Mesendoderm (in vitro differentiated cells): Measurements from ENCODE around the gene ZNF580.

ENCODE experiments used
- DNase-seq: peaks from one replicate; pipeline ENCODE4 v3.0.0; 2013
- H2AK5ac ChIP-seq: 2 replicates; pipeline ENCODE4 v1.6.1; 2013; ENCODE audit warnings: low read length, inconsistent platforms
- H2BK120ac ChIP-seq: 2 replicates; pipeline ENCODE4 v1.6.1; 2013; ENCODE audit warnings: low read depth, mild to moderate bottlenecking, low read length, moderate library complexity, mixed read lengths
- H2BK15ac ChIP-seq: replicated peaks from 2 replicates; pipeline ENCODE4 v1.6.1; 2013; ENCODE audit warnings: low read depth, mild to moderate bottlenecking, moderate library complexity
- H2BK5ac ChIP-seq: 2 replicates; pipeline ENCODE4 v1.6.1; 2013; ENCODE audit warnings: low read length, inconsistent platforms
- H3K18ac ChIP-seq: 2 replicates; pipeline ENCODE4 v1.6.1; 2013; ENCODE audit warnings: mild to moderate bottlenecking, low read length, mixed read lengths
- H3K23ac ChIP-seq: one replicate; pipeline ENCODE4 v1.6.1; 2013; ENCODE audit warnings: low read length
- H3K27ac ChIP-seq: 2 replicates; pipeline ENCODE4 v1.5.1; 2013; ENCODE audit warnings: low read depth, mild to moderate bottlenecking, inconsistent platforms, low read length, moderate library complexity
- H3K27me3 ChIP-seq: 2 replicates; pipeline ENCODE4 v1.6.1; 2013; ENCODE audit warnings: low read length, control low read depth, mild to moderate bottlenecking, inconsistent platforms; ENCODE audit not compliant: insufficient read depth, poor library complexity
- H3K36me3 ChIP-seq: 2 replicates; pipeline ENCODE4 v1.6.1; 2013; ENCODE audit warnings: low read length, inconsistent platforms; ENCODE audit not compliant: control insufficient read depth, insufficient read depth
- H3K4ac ChIP-seq: one replicate; pipeline ENCODE4 v1.6.1; 2013; ENCODE audit warnings: low read depth, mild to moderate bottlenecking, low read length, moderate library complexity
- H3K4me1 ChIP-seq: 2 replicates; pipeline ENCODE4 v1.6.1; 2013; ENCODE audit warnings: low read depth, low read length, inconsistent platforms; ENCODE audit not compliant: control insufficient read depth
- H3K4me2 ChIP-seq: 2 replicates; pipeline ENCODE4 v1.6.1; 2013; ENCODE audit warnings: low read length
- H3K4me3 ChIP-seq: 2 replicates; pipeline ENCODE4 v1.5.1; 2013; ENCODE audit warnings: mild to moderate bottlenecking, low read length
- H3K56ac ChIP-seq: one replicate; pipeline ENCODE4 v1.6.1; 2013; ENCODE audit warnings: low read length
- H3K79me1 ChIP-seq: 2 replicates; pipeline ENCODE4 v1.6.1; 2013; ENCODE audit warnings: low read length, inconsistent platforms
- H3K79me2 ChIP-seq: 2 replicates; pipeline ENCODE4 v1.6.1; 2013; ENCODE audit warnings: mild to moderate bottlenecking, low read length; ENCODE audit not compliant: control insufficient read depth, insufficient read depth
- H3K9ac ChIP-seq: 2 replicates; pipeline ENCODE4 v1.6.1; 2013; ENCODE audit warnings: low read length, inconsistent platforms
- H4K5ac ChIP-seq: one replicate; pipeline ENCODE4 v1.6.1; 2013; ENCODE audit warnings: low read length
- H4K8ac ChIP-seq: one replicate; pipeline ENCODE4 v1.6.1; 2013; ENCODE audit warnings: low read depth, mild to moderate bottlenecking, control low read depth, low read length, moderate library complexity
- WGBS: extraction: QIAGEN DNeasy Blood & Tissue Kit; methylation state at CpG from one replicate; pipeline ENCODE4 v1.1.7; 2013; ENCODE audit warnings: low lambda C conversion rate, missing lambda C conversion rate; ENCODE audit not compliant: insufficient coverage; ENCODE audit errors: extremely low coverage; 5-methylcytosine and 5-hydroxymethylcytosine counted together

Gene ZNF580

DNA sequence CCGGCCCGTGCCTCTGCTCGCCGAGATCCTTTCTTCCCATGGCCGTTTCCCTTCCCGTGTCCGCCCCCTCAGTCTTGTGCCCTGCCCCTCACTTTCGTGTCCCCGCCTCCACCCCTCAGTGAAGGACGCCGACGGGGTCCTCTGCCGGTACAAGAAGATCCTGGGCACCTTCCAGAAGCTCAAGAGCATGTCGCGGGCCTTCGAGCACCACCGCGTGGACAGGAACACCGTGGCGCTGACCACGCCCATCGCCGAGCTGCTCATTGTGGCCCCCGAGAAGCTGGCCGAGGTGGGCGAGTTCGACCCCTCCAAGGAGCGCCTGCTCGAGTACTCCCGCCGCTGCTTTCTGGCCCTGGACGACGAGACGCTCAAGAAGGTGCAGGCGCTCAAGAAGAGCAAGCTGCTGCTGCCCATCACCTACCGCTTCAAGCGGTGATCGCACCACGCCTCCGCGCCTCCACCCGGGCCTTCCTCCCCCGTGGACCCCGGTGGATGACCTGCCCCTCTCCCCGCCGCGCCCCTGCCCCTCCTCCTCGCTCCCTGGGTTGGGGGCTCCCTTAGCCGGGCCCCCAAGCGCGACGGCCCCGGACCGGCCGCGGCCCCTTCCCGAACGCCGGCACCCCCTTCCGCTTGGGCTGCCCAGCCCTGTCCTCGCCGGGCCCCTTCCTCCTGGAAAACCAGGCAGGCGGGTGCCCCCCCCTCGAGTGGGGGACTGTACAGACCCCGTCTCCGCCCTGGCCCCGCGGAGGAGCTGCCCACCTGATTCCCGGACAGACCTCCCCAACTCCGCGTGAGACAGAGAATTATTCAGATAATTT, 11.7 kb downstream of the ZNF580 start:
- Histone ChIP-seq H4K5ac (no peak overlapping the region), H3K79me2 (peaks cover 21% of the 10 kb centered on the region), H2AK5ac (no peak overlapping the region), H3K27me3 (no peaks in the 10 kb centered on the region), H3K23ac (no peak overlapping the region), H2BK5ac (no peak overlapping the region), H3K36me3 (no peaks in the 10 kb centered on the region), H3K18ac (no peak overlapping the region), H3K4me2 (no peak overlapping the region), H3K4me1 (peaks cover 4% of the 10 kb centered on the region), H4K8ac (peak overlapping the region; percentile 7), H2BK120ac (no peak overlapping the region), H3K4me3 (no peak overlapping the region), H3K56ac (peak overlapping the region; percentile 71), H3K4ac (peak overlapping the region; percentile 17), H3K79me1 (no peaks in the 10 kb centered on the region), H3K27ac (no peak overlapping the region), H2BK15ac (no peak overlapping the region), H3K9ac (peak overlapping the region; percentile 53)
- no peak for DNase-seq
- WGBS, result no CpG with 5 or more reads among the region's 71 CpGs

DNA sequence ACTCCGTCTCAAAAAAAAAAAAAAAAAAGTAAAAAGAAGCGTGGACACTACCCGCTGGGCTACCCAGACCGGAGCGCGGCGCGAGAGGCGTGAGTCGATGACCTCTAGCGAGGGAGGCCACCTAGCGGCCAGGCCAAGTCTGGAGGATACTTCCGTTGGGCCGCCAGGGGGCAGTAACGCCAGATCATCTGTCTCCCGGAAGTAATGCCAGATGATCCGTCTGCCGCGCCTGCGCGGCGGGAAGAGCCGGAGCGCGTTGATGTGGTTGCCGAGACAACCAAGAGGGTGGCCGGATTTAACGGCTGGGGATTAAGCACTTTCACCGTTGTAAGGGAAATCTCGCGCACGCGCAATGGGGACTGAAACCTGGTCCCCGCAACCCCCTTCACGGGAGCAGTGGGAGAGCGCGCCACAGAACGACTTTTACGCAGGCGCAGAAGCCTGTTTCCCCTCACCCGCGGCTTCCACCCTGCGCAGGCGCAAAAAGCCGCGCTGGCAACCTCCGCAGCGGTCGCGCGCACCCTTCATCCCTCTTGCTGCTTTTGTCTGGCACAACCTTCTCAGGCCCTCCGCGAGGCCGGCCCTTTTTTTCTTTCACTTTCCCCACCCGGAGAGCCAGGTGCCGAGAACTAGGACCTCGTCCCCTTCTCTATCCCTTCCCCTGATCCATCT, 13.0 kb downstream of the ZNF580 start:
- Histone ChIP-seq H3K79me1 (no peaks in the 10 kb centered on the region), H3K4ac (peak overlapping the region; percentile 82), H3K4me1 (peaks cover 4% of the 10 kb centered on the region), H3K79me2 (peaks cover 34% of the 10 kb centered on the region), H2BK120ac (no peak overlapping the region), H4K8ac (no peak overlapping the region), H3K4me2 (peak overlapping the region; percentile 77), H3K18ac (peak overlapping the region; percentile 35), H2BK15ac (no peak overlapping the region), H3K4me3 (peak overlapping the region; percentile 81), H3K27ac (peak overlapping the region; percentile 85), H3K27me3 (no peaks in the 10 kb centered on the region), H4K5ac (no peak overlapping the region), H3K56ac (peak overlapping the region; percentile 92), H3K23ac (no peak overlapping the region), H3K9ac (peak overlapping the region; percentile 99), H2AK5ac (no peak overlapping the region), H2BK5ac (peak overlapping the region; percentile 79), H3K36me3 (no peaks in the 10 kb centered on the region)
- no CpG with 5 or more reads among the region's 57 CpGs for WGBS
- DNase-seq, result peak; percentile 99

DNA sequence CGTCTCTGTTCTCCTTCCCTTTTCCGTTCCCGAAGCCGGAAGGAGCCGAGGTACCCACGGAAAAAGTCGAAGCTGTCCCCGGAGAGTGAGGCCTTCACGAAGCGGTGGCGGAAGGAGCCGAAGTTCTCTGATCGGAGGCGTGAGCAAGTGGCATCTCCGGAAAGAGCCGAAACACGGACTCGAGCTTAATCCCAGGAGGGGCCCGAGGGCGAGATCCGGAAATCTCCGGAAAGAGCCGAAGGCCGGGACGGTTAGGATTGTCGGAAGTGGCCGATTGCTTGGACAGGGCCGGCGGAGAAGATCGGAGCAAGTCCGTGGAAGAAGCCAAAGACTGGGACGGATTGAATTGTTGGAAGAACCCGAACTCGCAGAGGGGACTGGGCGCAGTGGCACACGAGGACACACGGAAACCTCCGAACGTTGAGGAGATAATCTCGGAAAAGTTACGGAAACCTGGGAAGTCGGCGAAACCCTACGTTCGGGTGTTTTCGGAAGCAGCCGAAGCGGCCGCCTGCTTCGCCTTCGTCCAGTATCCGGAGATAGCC, 13.6 kb downstream of the ZNF580 start:
- Histone ChIP-seq H3K27ac (peak overlapping the region; percentile 88), H3K4me1 (peaks cover 4% of the 10 kb centered on the region), H3K79me2 (peaks cover 40% of the 10 kb centered on the region), H3K4ac (no peak overlapping the region), H3K9ac (peak overlapping the region; percentile 99), H3K4me3 (peak overlapping the region; percentile 81), H3K4me2 (peak overlapping the region; percentile 82), H2BK5ac (peak overlapping the region; percentile 98), H2BK120ac (no peak overlapping the region), H3K36me3 (no peaks in the 10 kb centered on the region), H3K79me1 (no peaks in the 10 kb centered on the region), H4K5ac (peak overlapping the region; percentile 68), H3K56ac (peak overlapping the region; percentile 98), H3K27me3 (no peaks in the 10 kb centered on the region), H2AK5ac (no peak overlapping the region), H4K8ac (no peak overlapping the region), H3K23ac (peak overlapping the region; percentile 48), H2BK15ac (no peak overlapping the region), H3K18ac (peak overlapping the region; percentile 47)
- no CpG with 5 or more reads among the region's 52 CpGs for WGBS
- peak; percentile 100 for DNase-seq

GRCh38 chr19:55654868-55655647, 14.3 kb downstream of the ZNF580 start, which contains the start of gene U2AF2:
U2AF2 (plus strand) TSS chr19:55655035; CDS start chr19:55655105, 70 bp downstream.
- Histone ChIP-seq H2BK5ac (peak within 1 kb of the TSS; percentile 98), H4K8ac (peak within 1 kb of the TSS; percentile 56), H3K56ac (peak within 1 kb of the TSS; percentile 98), H3K4me1 (peaks cover 4% of the 10 kb centered on the region), H3K4ac (peak within 1 kb of the TSS; percentile 98), H4K5ac (peak within 1 kb of the TSS; percentile 68), H3K27ac (peak within 1 kb of the TSS; percentile 96), H3K79me1 (no peaks in the 10 kb centered on the region), H2BK15ac (no peak within 1 kb of the TSS), H3K23ac (peak within 1 kb of the TSS; percentile 48), H3K27me3 (no peaks in the 10 kb centered on the region), H3K4me3 (peak within 1 kb of the TSS; percentile 81), H3K9ac (peak within 1 kb of the TSS; percentile 99), H3K79me2 (peaks cover 47% of the 10 kb centered on the region), H3K36me3 (no peaks in the 10 kb centered on the region), H2AK5ac (no peak within 1 kb of the TSS), H2BK120ac (peak within 1 kb of the TSS; percentile 84), H3K18ac (peak within 1 kb of the TSS; percentile 96), H3K4me2 (peak within 1 kb of the TSS; percentile 85)
- WGBS, result no CpG with 5 or more reads among the region's 95 CpGs
- peak; percentile 92 for DNase-seq

DNA sequence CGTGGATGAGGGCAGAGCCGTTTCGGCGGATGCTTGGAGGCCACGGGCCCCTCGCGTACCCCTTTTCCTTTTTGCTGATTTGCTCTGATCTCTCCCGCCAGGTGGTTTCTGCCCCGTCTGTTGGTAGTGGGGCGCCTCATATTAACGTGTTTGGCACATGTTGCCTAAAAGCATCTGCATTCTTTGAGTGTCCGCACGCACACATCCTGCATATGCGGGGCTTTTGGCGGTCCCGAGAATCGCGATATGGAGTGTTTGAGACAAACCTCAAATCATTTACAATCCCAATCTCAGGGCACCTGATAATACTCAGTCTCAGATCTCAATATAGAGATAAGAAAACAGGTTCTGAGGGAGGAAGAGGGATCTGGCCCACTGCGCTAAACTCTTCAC, 14.8 kb downstream of the ZNF580 start:
- DNase-seq, result no peak
- Histone ChIP-seq H2BK5ac (peak overlapping the region; percentile 61), H3K79me2 (peaks cover 53% of the 10 kb centered on the region), H3K4me3 (peak overlapping the region; percentile 64), H3K27me3 (no peaks in the 10 kb centered on the region), H3K4ac (peak overlapping the region; percentile 18), H3K23ac (no peak overlapping the region), H3K4me1 (peaks cover 4% of the 10 kb centered on the region), H2BK15ac (no peak overlapping the region), H3K4me2 (peak overlapping the region; percentile 85), H3K36me3 (no peaks in the 10 kb centered on the region), H4K8ac (peak overlapping the region; percentile 56), H2BK120ac (no peak overlapping the region), H4K5ac (peak overlapping the region; percentile 5), H3K27ac (peak overlapping the region; percentile 96), H3K79me1 (no peaks in the 10 kb centered on the region), H3K56ac (peak overlapping the region; percentile 97), H3K9ac (peak overlapping the region; percentile 82), H3K18ac (no peak overlapping the region), H2AK5ac (no peak overlapping the region)
- no CpG with 5 or more reads among the region's 19 CpGs for WGBS
